ENCODE results near the gene CCIN.

CCIN gene

DNA sequence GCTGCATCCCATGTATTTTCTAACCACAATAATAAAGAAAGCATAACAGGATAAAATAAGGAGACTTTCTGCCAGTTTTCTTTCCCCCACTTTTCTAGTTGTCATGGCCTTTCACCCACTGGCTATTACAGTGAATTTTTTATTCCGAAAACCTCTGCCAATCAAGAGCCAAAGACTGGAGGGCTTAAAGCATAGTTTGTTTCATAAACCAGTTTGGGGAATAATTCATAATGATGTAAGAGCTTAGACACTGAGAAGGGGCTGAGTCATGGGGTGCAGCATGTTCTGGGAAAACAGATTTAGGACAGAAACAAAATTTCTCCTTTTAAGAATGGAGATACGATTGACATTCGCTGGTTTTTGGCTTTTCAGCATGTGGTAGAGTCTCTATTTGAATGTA lies 37.1 kb upstream of the CCIN start:
- H3K4me1 ChIP-seq (ENCODE audit: insufficient read depth, low read length), result peaks cover 5% of the 10 kb centered on the region
- H3K9me3 ChIP-seq (ENCODE audit: insufficient read depth, low read depth, low read length), result no peaks in the 10 kb centered on the region
- no peak overlapping the region for H3K9ac ChIP-seq (ENCODE audit: low read depth, low read length)
- H3K36me3 ChIP-seq (ENCODE audit: insufficient read depth, low read length), result no peaks in the 10 kb centered on the region
- H3K27me3 ChIP-seq (ENCODE audit: insufficient read depth, low read length), result peaks cover 48% of the 10 kb centered on the region
- 42% methylated on average over 3 of the region's 3 CpGs for WGBS
- H3K4me3 ChIP-seq (ENCODE audit: low read length), result no peak overlapping the region
- no peak overlapping the region; the same call in 1 of the 2 replicates for H3K27ac ChIP-seq (ENCODE audit: low read depth, low read length)

DNA sequence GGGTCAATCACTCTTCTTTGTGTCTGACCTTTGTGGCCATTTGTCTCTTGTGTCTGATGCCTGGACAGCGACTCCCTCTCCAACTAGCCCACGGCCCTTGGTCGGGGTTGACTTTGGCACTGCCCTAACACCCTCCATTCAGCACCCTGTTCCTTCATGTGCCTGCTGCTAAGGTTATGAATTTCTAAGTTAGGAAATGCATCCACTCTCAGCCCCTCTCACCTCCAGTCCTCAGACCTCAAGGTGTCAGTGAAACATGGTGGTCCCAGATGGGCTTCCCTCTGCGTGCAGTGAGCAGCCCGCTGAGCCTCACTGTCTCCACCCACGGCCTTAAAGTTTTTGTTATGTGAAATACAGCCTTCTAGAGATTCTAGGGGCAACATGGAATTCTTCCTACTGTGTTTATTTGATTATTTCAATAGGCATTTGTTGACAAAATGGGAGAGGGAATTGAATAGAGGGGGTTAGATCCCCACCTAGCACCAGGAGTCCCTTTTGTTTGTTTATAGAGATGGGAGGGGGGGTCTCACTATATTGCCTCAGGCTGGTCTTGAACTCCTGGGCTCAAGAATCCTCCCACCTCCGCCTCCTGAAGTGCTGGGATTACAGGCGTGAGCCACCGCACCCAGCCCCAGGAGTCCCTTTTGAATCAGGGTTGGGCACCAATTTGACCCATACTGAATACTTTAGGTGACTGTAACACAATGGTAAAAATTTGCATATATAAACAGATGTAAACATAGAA lies 34.3 kb upstream of the CCIN start:
- H3K27ac ChIP-seq (ENCODE audit: low read depth, low read length), result no peak overlapping the region
- peaks cover 76% of the 10 kb centered on the region for H3K27me3 ChIP-seq (ENCODE audit: insufficient read depth, low read length)
- H3K9ac ChIP-seq (ENCODE audit: low read depth, low read length), result no peak overlapping the region
- no peaks in the 10 kb centered on the region for H3K36me3 ChIP-seq (ENCODE audit: insufficient read depth, low read length)
- peaks cover 12% of the 10 kb centered on the region for H3K4me1 ChIP-seq (ENCODE audit: insufficient read depth, low read length)
- H3K4me3 ChIP-seq (ENCODE audit: low read length), result peak overlapping the region; percentile 67; the same call in 1 of the 2 replicates
- WGBS, result 17% methylated on average over 9 of the region's 9 CpGs
- no peaks in the 10 kb centered on the region for H3K9me3 ChIP-seq (ENCODE audit: insufficient read depth, low read depth, low read length)

GRCh38 chr9:36135741-36136271 lies 33.4 kb upstream of the CCIN start:
- Histone ChIP-seq H3K4me3 (ENCODE audit: low read length) (peak overlapping the region; percentile 67), H3K9ac (ENCODE audit: low read depth, low read length) (no peak overlapping the region), H3K9me3 (ENCODE audit: insufficient read depth, low read depth, low read length) (no peaks in the 10 kb centered on the region), H3K4me1 (ENCODE audit: insufficient read depth, low read length) (peaks cover 12% of the 10 kb centered on the region), H3K27me3 (ENCODE audit: insufficient read depth, low read length) (peaks cover 83% of the 10 kb centered on the region), H3K27ac (ENCODE audit: low read depth, low read length) (no peak overlapping the region), H3K36me3 (ENCODE audit: insufficient read depth, low read length) (no peaks in the 10 kb centered on the region)
- 2% methylated on average over 18 of the region's 18 CpGs for WGBS

DNA sequence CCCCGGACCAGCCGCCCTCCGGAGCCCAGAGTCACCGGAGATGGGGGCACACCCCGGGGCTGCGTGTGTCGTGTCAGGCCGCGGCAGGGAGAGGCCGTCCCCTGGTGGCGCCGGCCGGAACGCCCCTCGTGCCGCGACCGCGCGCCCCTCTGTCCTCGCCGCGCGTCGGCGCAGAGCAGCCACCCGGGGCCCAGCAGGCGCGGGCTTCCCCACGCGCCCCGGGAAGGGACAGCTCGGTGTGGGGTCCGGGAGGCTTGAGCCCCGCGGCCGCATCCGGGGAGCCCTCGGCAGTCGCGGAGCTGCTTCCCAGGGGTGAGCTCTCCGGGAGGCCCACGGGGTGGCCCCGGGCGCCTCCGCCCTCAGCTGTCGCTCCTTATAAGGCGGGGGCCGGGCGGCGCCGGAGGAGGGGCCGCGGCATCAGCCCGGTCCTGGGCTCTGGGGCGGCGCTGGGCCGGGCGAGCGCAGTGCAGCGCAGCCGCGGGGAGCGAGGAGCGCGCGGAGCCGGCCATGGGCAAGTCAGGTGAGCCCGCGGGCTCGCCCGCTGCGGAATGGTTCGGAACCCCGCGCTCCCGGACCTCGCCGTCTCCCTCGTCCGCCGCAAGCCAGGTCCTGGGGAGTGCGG lies 32.8 kb upstream of the CCIN start, which contains the start of gene GLIPR2:
Gene GLIPR2 (plus strand): TSS at position 462 of the 622 bp plus-strand sequence. CDS start 46 bp downstream, at position 508.
- WGBS, result under 1% methylated on average over 83 of the region's 83 CpGs
- H3K4me3 ChIP-seq (ENCODE audit: low read length), result peak within 1 kb of the TSS; percentile 67
- H3K36me3 ChIP-seq (ENCODE audit: insufficient read depth, low read length), result no peaks in the 10 kb centered on the region
- H3K9ac ChIP-seq (ENCODE audit: low read depth, low read length), result peak within 1 kb of the TSS; percentile 67
- H3K9me3 ChIP-seq (ENCODE audit: insufficient read depth, low read depth, low read length), result no peaks in the 10 kb centered on the region
- no peak within 1 kb of the TSS for H3K27ac ChIP-seq (ENCODE audit: low read depth, low read length)
- peaks cover 12% of the 10 kb centered on the region for H3K4me1 ChIP-seq (ENCODE audit: insufficient read depth, low read length)
- H3K27me3 ChIP-seq (ENCODE audit: insufficient read depth, low read length), result peaks cover 80% of the 10 kb centered on the region

DNA sequence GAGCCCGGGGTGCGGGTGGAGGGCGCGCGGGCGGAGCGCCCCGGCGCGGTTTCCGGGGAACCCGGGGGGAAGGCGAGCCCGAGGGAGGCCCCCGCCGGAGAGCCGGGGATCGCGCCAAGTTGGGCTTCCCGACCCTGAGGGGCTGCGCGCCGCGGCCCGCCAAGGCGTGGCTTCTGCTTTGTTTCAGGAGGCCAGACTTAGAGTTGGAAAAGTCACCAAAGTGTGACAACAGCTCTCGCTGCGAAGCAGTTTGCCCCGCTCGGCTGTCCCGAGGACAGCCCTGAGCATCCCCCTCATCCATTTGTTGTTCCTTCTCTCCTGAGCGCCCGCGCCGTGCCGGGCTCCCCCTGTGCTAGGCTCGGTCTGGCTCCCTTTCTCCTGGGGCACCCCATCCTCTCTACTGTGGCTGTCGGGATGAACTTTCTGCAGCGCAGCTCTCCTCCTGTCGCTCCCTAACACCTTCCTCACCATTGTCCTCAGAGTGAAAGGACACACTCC lies 32.2 kb upstream of the CCIN start:
- WGBS, result under 1% methylated on average over 40 of the region's 40 CpGs
- Histone ChIP-seq H3K9ac (ENCODE audit: low read depth, low read length) (peak overlapping the region; percentile 67), H3K27me3 (ENCODE audit: insufficient read depth, low read length) (peaks cover 80% of the 10 kb centered on the region), H3K27ac (ENCODE audit: low read depth, low read length) (no peak overlapping the region), H3K4me3 (ENCODE audit: low read length) (peak overlapping the region; percentile 67), H3K36me3 (ENCODE audit: insufficient read depth, low read length) (no peaks in the 10 kb centered on the region), H3K4me1 (ENCODE audit: insufficient read depth, low read length) (peaks cover 11% of the 10 kb centered on the region), H3K9me3 (ENCODE audit: insufficient read depth, low read depth, low read length) (no peaks in the 10 kb centered on the region)

GRCh38 chr9:36137392-36138004 lies 31.7 kb upstream of the CCIN start:
- Histone ChIP-seq H3K27me3 (ENCODE audit: insufficient read depth, low read length) (peaks cover 80% of the 10 kb centered on the region), H3K9me3 (ENCODE audit: insufficient read depth, low read depth, low read length) (no peaks in the 10 kb centered on the region), H3K4me3 (ENCODE audit: low read length) (peak overlapping the region; percentile 67), H3K27ac (ENCODE audit: low read depth, low read length) (no peak overlapping the region), H3K4me1 (ENCODE audit: insufficient read depth, low read length) (peaks cover 8% of the 10 kb centered on the region), H3K36me3 (ENCODE audit: insufficient read depth, low read length) (no peaks in the 10 kb centered on the region), H3K9ac (ENCODE audit: low read depth, low read length) (0 out of 2 replicates have a peak overlapping the region, but pooled peaks have one; percentile 67)
- WGBS, result 29% methylated on average over 12 of the region's 12 CpGs

GRCh38 chr9:36138496-36138895 lies 30.7 kb upstream of the CCIN start:
- Histone ChIP-seq H3K27me3 (ENCODE audit: insufficient read depth, low read length) (peaks cover 70% of the 10 kb centered on the region), H3K9ac (ENCODE audit: low read depth, low read length) (no peak overlapping the region)
- WGBS, result 96% methylated on average over 10 of the region's 10 CpGs

GRCh38 chr9:36138901-36139300 lies 30.3 kb upstream of the CCIN start:
- Histone ChIP-seq H3K27me3 (ENCODE audit: insufficient read depth, low read length) (peaks cover 66% of the 10 kb centered on the region), H3K27ac (ENCODE audit: low read depth, low read length) (no peak overlapping the region), H3K4me1 (ENCODE audit: insufficient read depth, low read length) (peaks cover 8% of the 10 kb centered on the region), H3K9ac (ENCODE audit: low read depth, low read length) (no peak overlapping the region), H3K36me3 (ENCODE audit: insufficient read depth, low read length) (no peaks in the 10 kb centered on the region), H3K4me3 (ENCODE audit: low read length) (no peak overlapping the region), H3K9me3 (ENCODE audit: insufficient read depth, low read depth, low read length) (no peaks in the 10 kb centered on the region)
- WGBS, result 90% methylated on average over 5 of the region's 5 CpGs

More at GRCh38 chr9:36138496-36138895, 30.7 kb upstream of the CCIN start:
- H3K27ac ChIP-seq (ENCODE audit: low read depth, low read length), result no peak overlapping the region
- no peaks in the 10 kb centered on the region for H3K9me3 ChIP-seq (ENCODE audit: insufficient read depth, low read depth, low read length)
- H3K36me3 ChIP-seq (ENCODE audit: insufficient read depth, low read length), result no peaks in the 10 kb centered on the region
- peaks cover 8% of the 10 kb centered on the region for H3K4me1 ChIP-seq (ENCODE audit: insufficient read depth, low read length)
- no peak overlapping the region for H3K4me3 ChIP-seq (ENCODE audit: low read length)

GRCh38 chr9:36140086-36141084 lies 28.8 kb upstream of the CCIN start:
- Histone ChIP-seq H3K4me1 (ENCODE audit: insufficient read depth, low read length) (peaks cover 8% of the 10 kb centered on the region), H3K9ac (ENCODE audit: low read depth, low read length) (no peak overlapping the region), H3K27me3 (ENCODE audit: insufficient read depth, low read length) (peaks cover 52% of the 10 kb centered on the region), H3K9me3 (ENCODE audit: insufficient read depth, low read depth, low read length) (no peaks in the 10 kb centered on the region), H3K36me3 (ENCODE audit: insufficient read depth, low read length) (no peaks in the 10 kb centered on the region), H3K27ac (ENCODE audit: low read depth, low read length) (no peak overlapping the region), H3K4me3 (ENCODE audit: low read length) (no peak overlapping the region)
- WGBS, result 91% methylated on average over 10 of the region's 11 CpGs

DNA sequence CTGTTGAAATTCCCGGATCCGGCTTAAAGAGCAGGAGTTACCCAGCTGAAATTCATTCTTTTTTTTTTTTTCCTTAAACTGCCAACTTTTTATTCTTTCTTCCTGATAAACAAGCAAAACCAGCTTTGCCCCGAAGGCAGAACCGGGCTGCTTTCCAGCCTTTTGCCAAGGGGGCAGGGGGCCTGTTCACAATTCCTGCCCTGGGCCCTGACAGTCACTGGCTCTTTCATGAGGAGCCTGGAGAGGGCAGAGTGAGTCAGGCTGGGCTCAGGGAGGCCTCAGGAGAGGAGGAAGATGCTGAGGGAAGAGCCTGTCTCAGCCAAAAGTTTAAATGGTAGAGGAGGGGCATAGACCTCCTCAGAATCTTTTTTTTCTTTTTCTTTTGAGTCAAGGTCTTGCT lies 27.9 kb upstream of the CCIN start:
- no peak overlapping the region for H3K9ac ChIP-seq (ENCODE audit: low read depth, low read length)
- no peak overlapping the region for H3K4me3 ChIP-seq (ENCODE audit: low read length)
- no peak overlapping the region for H3K27ac ChIP-seq (ENCODE audit: low read depth, low read length)
- H3K36me3 ChIP-seq (ENCODE audit: insufficient read depth, low read length), result no peaks in the 10 kb centered on the region
- peaks cover 43% of the 10 kb centered on the region for H3K27me3 ChIP-seq (ENCODE audit: insufficient read depth, low read length)
- WGBS, result 80% methylated on average over 4 of the region's 4 CpGs
- H3K4me1 ChIP-seq (ENCODE audit: insufficient read depth, low read length), result peaks cover 8% of the 10 kb centered on the region
- H3K9me3 ChIP-seq (ENCODE audit: insufficient read depth, low read depth, low read length), result peaks cover 2% of the 10 kb centered on the region; the same call in 1 of the 2 replicates
